Measurements from ENCODE around the gene UPK3A.

Gene UPK3A

GRCh38 chr22:45306139-45306538 lies 21.4 kb downstream of the UPK3A start:
- no peak overlapping the region for H3K4me3 Mint-ChIP-seq
- H3K4me1 Mint-ChIP-seq (ENCODE audit: low read depth), result peaks cover 23% of the 10 kb centered on the region
- no peaks in the 10 kb centered on the region for H3K9me3 Mint-ChIP-seq
- H3K27ac Mint-ChIP-seq, result no peak overlapping the region
- H3K27me3 Mint-ChIP-seq, result no peaks in the 10 kb centered on the region
- no peaks in the 10 kb centered on the region for H3K36me3 Mint-ChIP-seq (ENCODE audit: low read depth)

GRCh38 chr22:45308391-45308956 lies 23.7 kb downstream of the UPK3A start:
- Mint-ChIP-seq H3K27me3 (no peaks in the 10 kb centered on the region), H3K36me3 (ENCODE audit: low read depth) (peaks cover 3% of the 10 kb centered on the region), H3K4me3 (peak overlapping the region; percentile 85), H3K4me1 (ENCODE audit: low read depth) (peaks cover 40% of the 10 kb centered on the region), H3K27ac (peak overlapping the region; percentile 92), H3K9me3 (no peaks in the 10 kb centered on the region)

- H3K27ac Mint-ChIP-seq, result peak overlapping the region; percentile 92
- H3K27me3 Mint-ChIP-seq, result no peaks in the 10 kb centered on the region
- peaks cover 3% of the 10 kb centered on the region for H3K36me3 Mint-ChIP-seq (ENCODE audit: low read depth)
- peaks cover 45% of the 10 kb centered on the region for H3K4me1 Mint-ChIP-seq (ENCODE audit: low read depth)
- peak overlapping the region; percentile 85 for H3K4me3 Mint-ChIP-seq
- no peaks in the 10 kb centered on the region for H3K9me3 Mint-ChIP-seq
These were observed 24.2 kb downstream of the UPK3A start for GRCh38 chr22:45308957-45309421.

- Mint-ChIP-seq H3K36me3 (ENCODE audit: low read depth) (peaks cover 3% of the 10 kb centered on the region), H3K4me3 (peak within 1 kb of the TSS; percentile 89), H3K27me3 (no peaks in the 10 kb centered on the region), H3K9me3 (no peaks in the 10 kb centered on the region), H3K4me1 (ENCODE audit: low read depth) (peaks cover 51% of the 10 kb centered on the region), H3K27ac (peak within 1 kb of the TSS; percentile 92)
These were observed 24.9 kb downstream of the UPK3A start, which contains the start of gene FAM118A for GRCh38 chr22:45309422-45310227. TSS of gene FAM118A (plus strand) at chr22:45309934. CDS start at chr22:45322380, 12,446 bp downstream.

GRCh38 chr22:45310331-45310976 lies 25.7 kb downstream of the UPK3A start:
- Mint-ChIP-seq H3K4me3 (peak overlapping the region; percentile 89), H3K36me3 (ENCODE audit: low read depth) (peaks cover 3% of the 10 kb centered on the region), H3K27ac (peak overlapping the region; percentile 50), H3K27me3 (no peaks in the 10 kb centered on the region), H3K9me3 (no peaks in the 10 kb centered on the region), H3K4me1 (ENCODE audit: low read depth) (peaks cover 56% of the 10 kb centered on the region)

GRCh38 chr22:45310977-45311531 lies 26.3 kb downstream of the UPK3A start:
- peak overlapping the region; percentile 50 for H3K27ac Mint-ChIP-seq
- no peaks in the 10 kb centered on the region for H3K27me3 Mint-ChIP-seq
- H3K36me3 Mint-ChIP-seq (ENCODE audit: low read depth), result peaks cover 3% of the 10 kb centered on the region
- H3K9me3 Mint-ChIP-seq, result no peaks in the 10 kb centered on the region
- peaks cover 61% of the 10 kb centered on the region for H3K4me1 Mint-ChIP-seq (ENCODE audit: low read depth)
- H3K4me3 Mint-ChIP-seq, result peak overlapping the region; percentile 89

GRCh38 chr22:45312415-45312814 lies 27.7 kb downstream of the UPK3A start:
- Mint-ChIP-seq H3K9me3 (no peaks in the 10 kb centered on the region), H3K27ac (no peak overlapping the region), H3K4me3 (no peak overlapping the region), H3K27me3 (no peaks in the 10 kb centered on the region), H3K36me3 (ENCODE audit: low read depth) (peaks cover 3% of the 10 kb centered on the region), H3K4me1 (ENCODE audit: low read depth) (peaks cover 73% of the 10 kb centered on the region)

- H3K4me3 Mint-ChIP-seq, result peak overlapping the region; percentile 5
- H3K27ac Mint-ChIP-seq, result no peak overlapping the region
- H3K9me3 Mint-ChIP-seq, result no peaks in the 10 kb centered on the region
- H3K36me3 Mint-ChIP-seq (ENCODE audit: low read depth), result peaks cover 3% of the 10 kb centered on the region
- H3K4me1 Mint-ChIP-seq (ENCODE audit: low read depth), result peaks cover 77% of the 10 kb centered on the region
- no peaks in the 10 kb centered on the region for H3K27me3 Mint-ChIP-seq
These were observed 28.1 kb downstream of the UPK3A start for GRCh38 chr22:45312856-45313255.

- H3K36me3 Mint-ChIP-seq (ENCODE audit: low read depth), result peaks cover 3% of the 10 kb centered on the region
- H3K9me3 Mint-ChIP-seq, result no peaks in the 10 kb centered on the region
- H3K27me3 Mint-ChIP-seq, result no peaks in the 10 kb centered on the region
- peaks cover 83% of the 10 kb centered on the region for H3K4me1 Mint-ChIP-seq (ENCODE audit: low read depth)
- H3K27ac Mint-ChIP-seq, result no peak overlapping the region
- no peak overlapping the region for H3K4me3 Mint-ChIP-seq
These were observed 29.4 kb downstream of the UPK3A start for GRCh38 chr22:45314054-45314721.

- H3K27ac Mint-ChIP-seq, result no peak overlapping the region
- H3K4me1 Mint-ChIP-seq (ENCODE audit: low read depth), result peaks cover 85% of the 10 kb centered on the region
- no peak overlapping the region for H3K4me3 Mint-ChIP-seq
- H3K9me3 Mint-ChIP-seq, result no peaks in the 10 kb centered on the region
- H3K27me3 Mint-ChIP-seq, result no peaks in the 10 kb centered on the region
- H3K36me3 Mint-ChIP-seq (ENCODE audit: low read depth), result peaks cover 3% of the 10 kb centered on the region
These were observed 30.0 kb downstream of the UPK3A start for GRCh38 chr22:45314786-45315185.

- Mint-ChIP-seq H3K27ac (peak overlapping the region; percentile 96), H3K4me1 (ENCODE audit: low read depth) (peaks cover 83% of the 10 kb centered on the region), H3K36me3 (ENCODE audit: low read depth) (peaks cover 4% of the 10 kb centered on the region), H3K27me3 (no peaks in the 10 kb centered on the region), H3K9me3 (no peaks in the 10 kb centered on the region), H3K4me3 (no peak overlapping the region)
These were observed 32.2 kb downstream of the UPK3A start for GRCh38 chr22:45316796-45317526.

- Mint-ChIP-seq H3K4me3 (peak overlapping the region; percentile 82), H3K27ac (peak overlapping the region; percentile 96), H3K36me3 (ENCODE audit: low read depth) (peaks cover 11% of the 10 kb centered on the region), H3K27me3 (no peaks in the 10 kb centered on the region), H3K4me1 (ENCODE audit: low read depth) (peaks cover 76% of the 10 kb centered on the region), H3K9me3 (no peaks in the 10 kb centered on the region)
These were observed 32.9 kb downstream of the UPK3A start for GRCh38 chr22:45317551-45318167.

GRCh38 chr22:45318168-45318557 lies 33.4 kb downstream of the UPK3A start:
- Mint-ChIP-seq H3K27ac (peak overlapping the region; percentile 96), H3K4me1 (ENCODE audit: low read depth) (peaks cover 72% of the 10 kb centered on the region)

More at GRCh38 chr22:45318168-45318557, 33.4 kb downstream of the UPK3A start:
- Mint-ChIP-seq H3K4me3 (peak overlapping the region; percentile 82), H3K27me3 (no peaks in the 10 kb centered on the region), H3K36me3 (ENCODE audit: low read depth) (peaks cover 12% of the 10 kb centered on the region), H3K9me3 (no peaks in the 10 kb centered on the region)
